Fibroblast of skin of left quadriceps (primary cell): Measurements from ENCODE around the gene PDHB.
A peak's percentile ranks its signal among the peaks of the same experiment; 100 is the strongest.
"Not testable (repeated sequence)": the region's sequence is repeated elsewhere in the genome, so short reads cannot be mapped to it uniquely, and the experiment has no call there.

Source experiments
- DNase-seq, 2 experiments: peaks; one replicate each; pipeline ENCODE4 v3.0.0-alpha.2; 2013; ENCODE audit warnings: low read depth in 2 of 2

The PDHB gene

GRCh38 chr3:58433400-58434167 lies at the start of gene PDHB:
PDHB (minus strand) TSS chr3:58433832; CDS start chr3:58433809, 23 bp downstream.
- peak; percentile 71 to 72 for DNase-seq

DNA sequence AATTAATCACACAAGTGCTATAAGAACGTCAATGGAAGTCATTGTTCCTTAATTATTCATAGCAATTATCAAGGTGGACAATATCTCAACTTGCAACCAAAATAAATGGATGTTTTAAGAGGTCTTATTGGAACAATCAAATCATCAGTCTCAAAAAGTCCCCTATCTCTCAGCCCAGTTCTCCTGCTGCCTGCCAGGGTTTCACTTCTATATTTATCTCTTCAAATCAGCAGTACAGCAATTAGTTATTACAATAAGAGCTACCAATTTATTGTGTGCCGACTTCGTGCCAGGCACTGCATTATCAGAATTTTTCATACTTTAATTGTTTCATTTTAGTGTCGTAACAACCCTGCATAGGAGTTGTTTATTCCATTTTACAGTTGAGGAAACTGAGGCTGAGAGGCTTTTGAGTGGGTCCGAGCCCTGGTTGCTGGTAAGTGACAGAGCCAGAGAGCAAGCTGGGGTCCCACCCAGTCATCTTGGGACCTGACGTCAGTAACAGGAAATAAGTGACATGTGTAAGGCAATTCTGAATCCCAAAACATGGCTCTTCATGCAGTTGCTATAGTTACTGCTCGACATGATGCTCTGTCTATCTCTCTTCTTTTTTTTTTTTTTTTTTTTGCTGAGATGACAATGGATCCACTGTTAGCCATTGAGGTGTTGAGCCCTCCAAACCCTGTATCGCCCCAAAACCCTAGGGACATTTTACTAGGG lies 49.4 kb upstream of the PDHB start:
- DNase-seq, result no peak

- DNase-seq, result no peak
Measured at GRCh38 chr3:58480309-58480708, 46.7 kb upstream of the PDHB start.

DNA sequence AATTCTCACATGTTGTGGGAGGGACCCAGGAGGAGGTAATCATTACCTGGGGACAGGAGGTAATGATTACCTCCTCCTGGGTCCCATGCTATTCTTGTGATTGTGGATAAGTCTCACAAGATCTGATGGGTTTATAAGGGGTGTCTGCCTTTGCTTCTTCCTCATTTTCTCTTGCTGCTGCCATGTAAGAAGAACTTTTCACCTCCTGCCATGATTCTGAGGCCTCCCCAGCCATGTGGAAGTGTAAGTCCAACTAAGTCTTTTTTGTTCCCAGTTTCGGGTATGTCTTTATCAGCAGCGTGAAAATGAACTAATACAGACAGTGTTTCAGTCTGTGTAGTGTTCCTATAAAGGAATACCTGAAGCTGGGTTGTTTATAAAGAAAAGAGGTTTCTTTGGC lies 45.1 kb upstream of the PDHB start:
- DNase-seq, result no peak

- no peak for DNase-seq
Measured at GRCh38 chr3:58474967-58475578, 41.4 kb upstream of the PDHB start.

DNA sequence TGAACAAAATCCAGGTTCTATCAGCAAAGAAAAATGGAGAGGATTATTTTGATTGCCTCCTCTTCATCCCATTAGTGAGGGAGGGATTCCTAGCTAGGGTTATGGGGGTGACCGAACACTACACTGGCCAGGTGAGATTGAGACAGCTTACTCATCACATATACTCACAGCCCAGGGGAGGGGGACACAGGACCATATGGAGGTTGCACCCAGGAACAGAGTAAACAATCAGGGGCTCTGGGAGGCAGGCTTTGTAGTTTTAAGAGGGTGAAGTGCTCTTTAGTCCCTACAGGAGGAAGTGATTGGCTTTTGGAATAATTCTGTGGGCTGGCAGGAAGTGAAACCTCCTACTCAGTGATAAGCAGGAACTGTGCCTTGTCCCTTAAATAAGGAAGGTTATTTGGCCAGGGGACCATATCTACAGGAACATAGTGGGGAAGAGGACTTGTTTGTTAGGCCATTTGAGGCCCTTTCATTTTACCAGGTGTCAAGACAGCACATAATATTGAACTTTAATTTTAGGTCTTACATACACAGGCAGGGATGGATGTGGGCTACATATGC lies 40.8 kb upstream of the PDHB start:
- DNase-seq, result no peak

DNA sequence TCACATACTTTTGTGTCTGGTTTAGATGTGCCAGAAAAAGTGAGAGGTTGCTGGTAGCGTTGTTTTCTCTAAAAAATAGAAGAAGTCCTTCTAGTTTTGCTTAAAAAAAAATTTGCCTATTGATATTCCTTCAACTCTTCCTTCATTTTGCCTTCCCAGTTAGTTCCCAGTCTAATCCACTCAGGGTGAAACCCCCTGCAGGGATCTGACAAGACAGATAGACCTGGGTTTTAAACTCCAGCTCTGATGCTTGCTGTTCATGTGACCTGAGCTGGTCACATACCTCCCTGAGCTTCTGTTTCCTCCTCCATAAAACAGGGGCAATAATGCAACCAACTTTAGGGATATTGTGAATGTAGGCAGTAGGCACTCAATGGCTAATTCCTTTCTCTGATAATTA lies 39.6 kb upstream of the PDHB start:
- DNase-seq, result no peak

- DNase-seq, result peak; percentile 93
Measured at GRCh38 chr3:58471025-58471887, 37.6 kb upstream of the PDHB start.

- DNase-seq, result no peak
Measured at GRCh38 chr3:58470363-58471024, 36.9 kb upstream of the PDHB start.

DNA sequence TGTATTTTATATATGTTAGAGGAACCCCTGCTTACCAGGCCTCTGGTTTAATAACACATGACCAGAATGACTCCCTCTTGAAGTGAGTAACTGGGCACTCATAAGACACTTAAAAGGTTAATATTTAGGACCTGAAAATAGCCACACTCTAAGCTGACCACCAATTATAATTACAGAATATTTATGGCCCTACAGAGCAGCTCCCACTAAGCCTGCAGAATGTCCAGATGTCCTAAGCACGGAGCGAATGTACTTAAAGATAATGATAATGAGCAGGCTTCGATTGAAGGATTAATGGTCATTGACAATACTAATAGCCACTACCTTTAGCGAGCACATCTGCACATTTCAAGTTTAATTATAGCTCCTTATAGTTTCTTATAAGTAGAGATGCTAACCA lies 35.5 kb upstream of the PDHB start:
- no peak for DNase-seq

DNA sequence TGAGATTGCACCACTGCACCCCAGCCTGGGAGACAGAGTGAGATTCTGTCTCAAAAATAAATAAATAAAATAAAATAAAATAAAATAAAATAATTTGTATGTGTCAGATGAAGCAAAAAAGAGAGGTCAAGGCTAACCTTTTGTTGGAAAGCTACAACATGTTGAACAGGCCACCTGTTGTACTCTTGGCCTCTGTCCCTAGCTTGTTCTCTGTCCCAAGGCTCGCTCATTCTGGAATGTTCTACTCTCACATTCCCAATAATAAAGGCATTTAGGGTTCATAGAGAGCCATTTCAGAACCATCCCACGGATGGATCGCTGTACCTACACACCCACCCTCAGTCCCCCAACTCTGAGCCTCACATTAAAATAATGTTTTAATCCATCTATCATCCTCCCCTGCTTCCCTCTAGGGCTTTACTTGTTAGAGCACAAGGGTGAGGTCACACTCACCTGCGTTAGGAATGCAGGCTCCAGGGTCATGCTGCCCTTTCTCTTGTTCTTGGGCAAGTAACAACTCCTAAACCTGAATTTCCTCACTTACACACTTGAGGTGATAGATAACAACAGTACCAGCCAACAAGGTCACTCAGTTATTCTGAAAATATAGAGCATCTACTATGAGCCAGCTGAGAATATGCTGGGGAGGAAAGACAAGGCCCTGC lies 33.4 kb upstream of the PDHB start:
- DNase-seq, result no peak

GRCh38 chr3:58464866-58465265 lies 31.2 kb upstream of the PDHB start:
- no peak for DNase-seq

GRCh38 chr3:58463942-58464271 lies 30.3 kb upstream of the PDHB start:
- DNase-seq, result no peak

GRCh38 chr3:58463181-58463941 lies 29.7 kb upstream of the PDHB start:
- peak; percentile 65 to 72 for DNase-seq

DNA sequence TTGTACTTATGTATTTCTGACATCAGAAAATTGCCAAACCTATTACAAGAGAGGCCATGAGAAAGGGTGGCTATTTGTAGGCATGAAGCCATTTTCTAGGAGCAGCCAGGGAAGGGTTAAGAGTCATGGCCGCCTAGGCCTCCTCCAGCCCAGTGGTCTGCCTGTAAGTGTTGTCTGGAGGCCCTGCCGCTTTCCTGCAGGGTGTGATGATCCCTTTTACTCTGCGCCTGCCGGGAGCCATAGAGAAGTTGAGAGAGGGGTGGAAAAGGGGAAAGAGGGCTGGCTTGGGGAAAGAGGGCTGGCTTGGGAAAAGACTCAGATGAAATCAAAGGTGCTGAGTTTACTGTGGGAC lies 29.2 kb upstream of the PDHB start:
- no peak for DNase-seq

DNA sequence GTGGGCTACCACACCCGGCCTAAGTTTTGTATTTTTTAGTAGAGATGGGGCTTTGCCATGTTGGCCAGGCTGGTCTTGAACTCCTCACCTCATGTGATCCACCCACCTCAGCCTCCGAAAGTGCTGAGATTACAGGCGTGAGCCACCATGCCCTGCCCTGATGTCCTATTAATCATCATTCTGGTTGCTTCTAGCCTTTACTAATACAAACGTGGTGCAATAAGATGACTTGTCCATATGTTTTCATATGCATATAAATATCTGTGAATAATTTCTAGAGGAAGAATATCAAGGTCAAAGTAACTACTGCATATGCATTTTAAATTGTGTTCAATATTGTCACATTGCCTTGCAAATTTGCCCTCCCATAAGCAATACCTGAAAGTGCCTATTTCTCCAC lies 25.5 kb upstream of the PDHB start:
- no peak for DNase-seq

DNA sequence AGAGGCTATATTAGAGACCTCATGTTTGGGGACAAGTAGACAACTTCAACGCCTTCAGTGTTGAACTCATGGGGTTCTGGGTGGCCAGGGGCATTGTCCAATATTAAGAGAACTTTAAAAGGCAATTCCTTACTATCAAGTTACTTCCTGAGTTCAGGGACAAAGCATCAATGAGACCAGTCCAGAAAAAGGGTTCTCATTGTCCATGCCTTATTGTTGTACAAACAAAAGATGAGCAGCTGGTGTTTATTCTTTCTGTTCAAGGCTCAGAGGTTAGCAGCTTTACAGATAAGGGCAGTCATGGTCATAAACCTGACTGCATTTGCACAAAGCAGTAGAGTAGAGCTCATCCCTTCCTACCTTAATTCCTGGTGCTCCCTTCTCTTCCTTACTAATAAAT lies 18.5 kb upstream of the PDHB start:
- DNase-seq, result no peak

- no peak for DNase-seq
Measured at GRCh38 chr3:58441514-58442450, 8.2 kb upstream of the PDHB start.

DNA sequence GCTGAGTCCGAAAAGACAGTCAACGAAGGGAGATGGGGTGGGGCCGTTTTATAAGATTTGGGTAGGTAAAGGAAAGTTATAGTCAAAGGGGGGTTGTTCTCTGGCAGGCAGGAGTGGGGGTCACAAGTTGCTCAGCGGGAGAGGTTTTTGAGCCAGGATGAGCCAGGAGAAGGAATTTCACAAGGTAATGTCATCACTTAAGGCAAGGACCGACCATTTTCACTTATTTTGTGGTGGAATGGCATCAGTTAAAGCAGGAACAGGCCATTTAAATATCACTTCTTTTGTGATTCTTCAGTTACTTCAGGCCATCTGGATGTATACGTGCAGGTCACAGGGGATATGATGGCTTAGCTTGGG lies 7.3 kb upstream of the PDHB start:
- DNase-seq, result not testable (repeated sequence)
